HG03460 (cell line): Measurements from ENCODE around the gene CNTNAP4.

Experiments used
- ATAC-seq: cut with Tn5 transposase; IDR thresholded peaks from one replicate; pipeline ENCODE4 v1.9.1; 2021; ENCODE audit not compliant: unreplicated experiment

The CNTNAP4 gene

DNA sequence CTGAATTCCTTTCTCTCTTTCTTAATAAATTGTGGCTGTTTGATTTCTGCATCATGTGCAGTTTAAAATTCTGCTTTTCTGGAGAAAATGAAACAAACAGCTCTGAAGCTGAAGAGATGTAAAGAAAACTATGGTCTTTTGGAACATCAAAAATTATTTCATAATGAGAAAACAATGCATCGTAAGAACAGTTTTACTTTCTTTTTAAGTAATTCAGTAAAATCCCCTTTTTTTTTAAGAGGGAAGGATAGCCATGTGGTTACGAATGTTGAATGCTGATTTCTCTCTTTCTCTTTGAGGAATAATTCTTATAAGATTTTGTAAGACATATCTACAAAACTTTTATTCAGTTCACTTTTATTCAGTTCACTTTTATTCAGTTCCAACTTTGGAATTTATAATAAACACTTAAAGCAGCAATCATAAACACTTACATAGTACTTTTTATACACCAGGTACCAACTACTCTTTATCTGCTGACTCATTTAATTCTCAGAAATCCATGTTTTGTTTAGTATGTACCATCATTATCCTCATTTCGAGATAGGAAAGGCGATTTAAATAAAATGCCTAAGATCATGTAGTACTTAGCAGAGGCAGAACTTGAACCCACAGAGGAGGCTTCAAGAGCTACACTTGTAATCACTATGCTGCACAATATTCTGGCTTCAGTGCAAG lies 26.6 kb downstream of the CNTNAP4 start:
- ATAC-seq: no peak

DNA sequence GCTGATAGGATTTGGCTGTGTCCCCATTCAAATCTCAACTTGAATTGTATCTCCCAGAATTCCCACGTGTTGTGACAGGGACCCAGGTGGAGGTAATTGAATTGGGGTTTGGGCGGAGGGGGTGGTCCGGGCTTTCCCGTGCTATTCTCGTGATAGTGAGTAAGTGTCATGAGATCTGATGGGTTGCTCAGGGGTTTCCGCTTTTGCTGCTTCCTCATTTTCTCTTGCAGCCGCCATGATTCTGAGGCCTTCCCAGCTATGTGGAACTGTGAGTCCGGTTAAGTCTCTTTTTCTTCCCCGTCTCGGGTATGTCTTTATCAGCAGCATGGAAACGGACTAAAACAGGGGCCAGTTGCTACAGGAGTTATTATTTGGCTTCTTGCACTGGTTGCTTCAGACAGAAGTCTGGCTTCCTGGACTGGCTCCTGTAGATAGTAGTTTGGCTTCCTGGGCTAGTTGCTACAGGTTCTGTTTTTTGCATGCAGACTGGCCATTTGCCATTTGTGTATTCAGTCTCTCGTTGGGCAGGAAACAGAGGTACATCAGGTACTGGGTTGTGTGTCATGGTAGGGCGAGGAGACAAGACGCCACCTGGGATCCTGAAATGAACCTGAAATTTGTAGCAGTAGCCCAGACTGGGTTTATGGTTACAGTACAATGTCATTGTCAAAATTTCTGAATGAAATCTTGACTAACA lies 32.6 kb downstream of the CNTNAP4 start:
- no peak for ATAC-seq

DNA sequence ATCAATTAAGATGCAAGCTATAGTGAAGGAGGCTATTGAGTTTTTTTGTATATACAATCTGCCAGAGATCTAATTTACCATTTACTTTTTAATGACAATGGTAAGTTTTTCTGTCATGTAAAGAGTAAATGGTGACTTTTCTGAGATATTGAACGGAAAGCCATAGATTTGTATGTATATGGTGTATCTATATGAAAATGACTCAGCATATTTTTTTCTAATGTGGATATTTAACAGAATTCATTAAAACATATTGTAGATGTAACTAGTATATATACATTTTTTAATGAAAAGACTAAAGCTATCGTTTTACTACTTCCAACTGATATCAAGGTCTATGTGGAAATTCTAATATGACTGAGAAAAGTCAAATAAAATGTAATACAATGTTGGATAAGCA lies 34.1 kb downstream of the CNTNAP4 start:
- no peak for ATAC-seq

DNA sequence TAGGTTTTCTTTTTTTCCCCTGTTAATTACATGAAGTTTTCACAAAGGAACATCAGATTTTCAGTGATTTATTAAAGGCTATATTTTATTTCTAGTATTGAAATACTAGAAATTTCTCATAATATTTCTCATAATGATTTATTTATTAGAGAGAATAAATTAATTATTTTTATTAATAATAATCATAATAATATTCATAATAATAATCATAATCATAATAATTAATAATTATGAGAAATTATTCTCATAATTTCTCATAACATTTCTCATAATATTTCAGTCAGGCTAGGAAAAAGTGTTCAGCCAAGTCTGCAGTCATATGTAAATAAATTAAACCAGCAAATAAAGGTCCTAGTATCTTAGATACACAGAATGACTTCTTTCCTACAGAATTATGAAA lies 41.4 kb downstream of the CNTNAP4 start:
- ATAC-seq: no peak

DNA sequence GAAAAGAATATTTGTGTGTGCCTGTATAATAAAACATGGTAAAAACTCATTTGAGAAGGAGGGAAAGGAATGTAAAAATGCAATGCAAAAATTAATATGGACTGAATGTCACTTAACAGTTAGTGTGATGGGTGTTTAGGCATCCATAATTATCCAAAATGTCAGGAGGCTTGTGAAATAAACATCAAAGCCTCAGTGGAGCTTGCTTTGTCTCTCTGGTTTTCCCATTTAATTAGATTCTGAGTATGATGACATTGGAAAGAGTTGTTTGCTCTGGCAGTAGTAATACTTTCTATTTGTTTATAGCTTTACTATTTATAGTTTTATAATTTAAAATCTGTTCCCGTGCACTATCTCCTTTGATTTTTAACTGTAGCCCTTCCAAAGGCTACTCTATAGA lies 51.9 kb downstream of the CNTNAP4 start:
- no peak for ATAC-seq

DNA sequence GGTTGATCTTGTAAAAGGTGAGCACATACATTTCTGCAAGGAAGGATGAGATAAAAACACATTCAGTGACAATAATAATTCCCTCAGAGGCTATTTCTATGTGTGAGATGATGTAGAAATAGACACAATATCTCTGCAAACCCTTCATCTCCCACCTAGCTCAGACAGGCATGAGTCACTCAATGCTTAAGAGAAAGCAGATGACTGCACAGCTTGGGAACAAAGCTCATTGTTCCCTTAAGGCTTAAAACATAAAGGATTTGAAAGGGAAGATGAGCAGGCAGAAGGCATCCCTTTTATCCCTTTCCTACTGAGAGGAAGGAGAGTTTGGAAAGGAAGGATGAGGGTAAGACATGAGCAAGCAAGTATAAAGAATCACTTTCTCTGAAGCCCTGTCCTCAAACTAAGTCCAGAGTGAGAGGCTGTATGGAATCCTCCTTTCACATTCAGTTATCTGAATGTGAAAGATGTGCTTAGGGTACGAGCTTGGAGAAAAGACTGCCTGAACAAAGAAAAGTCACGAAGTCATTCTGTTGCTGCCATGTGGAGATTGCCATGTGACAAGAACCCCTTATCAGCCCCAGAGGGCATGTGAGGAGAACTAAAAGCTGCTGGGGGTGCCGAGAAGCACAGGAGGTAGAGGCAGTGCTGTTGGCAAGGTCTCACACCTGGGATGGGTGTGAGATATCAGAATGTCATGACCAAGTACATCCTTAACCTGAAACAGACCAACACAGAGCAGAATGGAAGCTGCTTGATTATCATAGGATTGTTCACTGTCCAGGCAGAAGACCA lies 58.2 kb downstream of the CNTNAP4 start:
- no peak for ATAC-seq

DNA sequence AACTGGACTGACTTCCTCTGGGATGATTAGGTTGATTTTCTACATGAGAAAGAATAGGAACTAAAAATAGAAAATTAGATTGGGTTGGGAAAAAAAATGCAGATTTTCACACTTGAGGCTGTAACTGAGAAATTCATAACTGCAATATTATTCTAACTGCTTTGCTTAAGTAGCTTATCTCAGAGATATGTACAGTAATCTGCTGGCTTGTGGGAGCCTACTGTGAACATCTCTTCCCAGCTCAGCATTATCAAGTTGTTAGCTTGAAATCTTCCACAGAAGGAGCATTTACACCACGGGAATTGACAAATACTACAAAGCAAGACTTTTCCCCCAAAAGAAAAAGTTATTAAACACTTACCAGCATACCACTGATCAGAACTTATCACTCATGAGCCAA lies 58.9 kb downstream of the CNTNAP4 start:
- ATAC-seq: no peak

DNA sequence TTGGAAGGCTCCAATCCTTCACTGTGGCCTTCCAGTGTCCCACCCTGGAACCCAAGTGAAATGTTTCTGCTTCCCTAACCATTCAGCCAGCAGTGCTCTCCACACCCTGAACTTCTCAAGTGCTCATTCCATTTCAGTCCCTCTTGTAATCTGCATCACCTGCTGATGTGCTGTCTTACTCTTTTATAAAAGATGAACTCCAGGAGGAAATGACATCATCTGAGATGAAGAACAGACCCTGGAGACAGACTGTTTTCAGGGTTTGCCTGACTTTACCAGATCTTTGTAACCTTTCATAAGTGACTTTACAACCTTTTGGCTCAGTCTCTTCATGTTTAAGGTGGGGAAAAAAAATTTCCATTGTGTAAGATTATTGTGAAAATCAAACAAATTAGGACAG lies 61.3 kb downstream of the CNTNAP4 start:
- no peak for ATAC-seq

DNA sequence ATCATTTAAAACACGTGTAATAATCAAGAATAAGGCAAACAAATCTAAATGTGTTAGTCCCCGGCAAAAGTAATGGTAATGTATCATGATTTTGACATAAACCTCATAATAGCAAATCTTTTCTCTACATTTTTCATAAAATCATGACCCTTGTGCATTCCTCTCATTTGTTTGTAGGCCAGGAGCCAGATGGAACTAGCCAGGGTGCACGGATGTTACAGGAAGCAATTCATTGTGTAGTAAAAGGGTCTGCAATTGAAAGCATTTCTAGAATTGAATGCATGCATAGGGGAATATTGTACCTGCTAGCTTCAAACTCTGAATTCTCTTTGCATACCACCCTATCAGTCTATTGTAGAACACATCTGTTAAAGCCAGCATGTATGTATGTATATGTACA lies 66.6 kb downstream of the CNTNAP4 start:
- no peak for ATAC-seq

DNA sequence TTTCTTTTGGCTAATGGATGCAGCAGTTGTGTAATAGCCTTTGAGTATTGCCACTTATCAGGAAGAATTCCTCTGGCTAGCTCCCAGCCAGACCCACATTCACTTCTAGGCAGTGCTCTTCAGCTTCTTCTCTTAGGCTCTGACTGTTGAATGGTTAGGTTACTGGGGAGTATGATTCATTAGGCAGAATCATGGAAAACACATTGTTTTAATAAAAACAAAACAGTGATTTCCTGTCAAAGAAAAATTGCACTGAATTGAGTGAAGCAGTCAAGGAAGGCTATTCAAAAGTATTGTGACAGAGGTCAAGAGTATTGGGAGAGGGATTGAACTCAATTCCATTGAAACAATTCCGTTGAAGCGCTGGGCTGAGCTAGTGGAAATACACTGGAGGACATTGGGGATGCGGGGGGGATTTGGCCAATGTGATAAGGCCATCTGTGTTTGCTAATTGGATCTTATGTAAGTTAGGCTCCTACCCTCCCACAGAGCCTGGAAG lies 68.0 kb downstream of the CNTNAP4 start:
- ATAC-seq: no peak

DNA sequence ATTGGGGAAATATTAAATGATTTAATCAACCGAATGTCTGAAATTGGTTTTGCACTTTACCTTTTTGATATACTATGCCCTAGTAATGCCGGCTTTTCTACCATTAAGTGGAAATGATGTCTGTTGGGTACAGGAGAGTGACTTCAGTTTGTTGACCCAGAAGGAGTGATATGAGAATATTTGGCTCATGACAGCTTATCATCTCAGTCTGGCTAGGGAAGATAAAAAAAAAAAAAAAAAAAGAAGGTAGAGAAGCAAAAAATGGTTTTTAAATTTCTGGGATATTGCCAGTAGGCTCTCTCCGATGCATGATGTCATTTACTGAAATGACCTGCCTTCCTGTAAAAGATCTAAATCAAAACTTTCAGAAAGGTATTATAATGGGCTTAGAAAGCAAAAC lies 69.0 kb downstream of the CNTNAP4 start:
- no peak for ATAC-seq

DNA sequence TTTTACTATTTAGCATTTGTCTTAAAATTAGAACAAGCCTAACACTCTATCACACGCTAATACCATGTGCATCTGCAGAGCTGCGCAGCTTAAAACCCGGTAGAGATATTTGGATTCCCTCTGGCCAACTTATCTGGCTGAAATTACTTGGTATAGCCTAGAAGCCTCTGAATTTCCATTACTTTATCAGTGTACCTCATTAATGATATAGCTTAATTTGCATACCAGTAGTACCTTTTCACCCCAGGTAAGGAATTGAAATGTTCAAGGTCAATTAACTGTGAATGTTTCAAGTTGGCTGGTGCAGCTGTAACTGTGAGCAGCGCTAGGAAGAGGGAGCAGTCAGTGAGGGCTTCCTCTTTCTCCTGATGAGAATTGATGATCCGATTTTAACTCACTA lies 74.2 kb downstream of the CNTNAP4 start:
- no peak for ATAC-seq

DNA sequence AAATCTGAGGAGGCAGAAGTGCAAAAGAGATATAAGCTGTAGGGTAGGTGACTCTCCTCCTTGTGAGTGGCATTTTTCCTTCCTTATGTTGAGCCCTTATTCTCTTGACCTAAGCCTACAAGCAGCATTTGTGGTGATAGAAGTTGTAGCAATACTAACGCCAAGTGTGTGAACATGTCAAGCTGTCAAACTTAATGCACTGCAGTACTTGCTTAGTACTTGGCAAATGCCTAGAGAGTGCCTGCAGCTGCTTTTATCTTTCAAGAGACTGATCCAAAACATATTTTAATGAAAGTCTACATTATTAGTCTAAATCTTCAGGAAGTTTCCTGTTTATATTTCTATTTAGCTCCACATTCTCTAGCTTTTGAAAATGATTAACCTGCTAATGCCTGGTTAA lies 83.2 kb downstream of the CNTNAP4 start:
- no peak for ATAC-seq

DNA sequence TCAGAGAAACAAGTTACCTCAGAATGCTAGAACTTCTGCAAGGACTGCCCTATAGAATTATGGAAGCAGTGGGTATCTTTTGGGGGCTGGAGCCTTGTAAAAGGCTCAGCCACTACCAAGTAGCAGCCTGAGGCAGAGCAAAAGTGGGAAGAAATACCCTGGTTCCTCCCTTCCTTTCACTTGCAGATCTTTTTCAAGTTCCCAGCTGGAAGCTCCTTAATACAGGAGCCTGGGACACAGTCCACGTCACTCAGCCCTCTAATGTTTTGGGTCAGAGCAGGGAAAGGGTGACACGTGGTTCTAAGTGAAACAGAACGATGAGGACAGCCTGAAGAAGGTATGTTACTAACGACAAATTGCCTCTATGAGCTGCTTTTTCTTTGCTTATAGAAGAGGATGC lies 93.1 kb downstream of the CNTNAP4 start:
- no peak for ATAC-seq

DNA sequence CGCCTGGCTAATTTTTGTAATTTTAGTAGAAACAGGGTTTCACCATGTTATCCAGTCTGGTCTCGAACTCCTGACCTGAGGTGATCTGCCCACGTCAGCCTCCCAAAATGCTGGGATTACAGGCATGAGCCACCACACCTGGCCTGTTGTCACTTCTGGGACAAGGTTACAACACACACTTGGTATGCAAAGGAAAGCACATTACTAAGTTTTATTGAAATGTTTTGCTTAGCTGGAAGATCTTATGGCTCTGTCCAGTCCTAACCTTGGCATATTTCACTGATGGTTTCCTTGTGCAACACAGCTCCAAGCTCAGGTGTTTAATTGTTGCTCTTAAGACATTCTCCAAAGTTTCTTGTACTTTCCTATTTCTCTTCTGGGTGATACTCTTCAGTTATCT lies 94.2 kb downstream of the CNTNAP4 start:
- ATAC-seq: no peak

DNA sequence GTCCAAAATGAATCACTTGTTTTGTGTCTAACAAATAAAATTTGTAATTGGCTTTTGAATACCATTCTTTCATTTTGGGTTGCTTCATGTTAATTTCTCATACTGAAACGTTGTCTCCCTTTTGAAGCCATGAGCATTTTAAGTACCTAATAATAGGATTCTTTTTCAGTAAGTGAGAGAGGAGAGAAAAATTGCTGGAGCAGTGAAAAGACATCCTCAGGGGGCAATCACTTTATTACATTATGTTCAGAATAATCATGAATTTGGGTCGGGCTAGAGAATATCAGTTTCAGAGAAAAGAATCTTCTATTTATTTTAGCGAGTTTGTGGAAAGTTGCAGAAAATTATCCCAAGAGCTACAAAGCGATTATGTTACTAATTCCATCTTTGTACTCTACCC lies 96.8 kb downstream of the CNTNAP4 start:
- no peak for ATAC-seq

DNA sequence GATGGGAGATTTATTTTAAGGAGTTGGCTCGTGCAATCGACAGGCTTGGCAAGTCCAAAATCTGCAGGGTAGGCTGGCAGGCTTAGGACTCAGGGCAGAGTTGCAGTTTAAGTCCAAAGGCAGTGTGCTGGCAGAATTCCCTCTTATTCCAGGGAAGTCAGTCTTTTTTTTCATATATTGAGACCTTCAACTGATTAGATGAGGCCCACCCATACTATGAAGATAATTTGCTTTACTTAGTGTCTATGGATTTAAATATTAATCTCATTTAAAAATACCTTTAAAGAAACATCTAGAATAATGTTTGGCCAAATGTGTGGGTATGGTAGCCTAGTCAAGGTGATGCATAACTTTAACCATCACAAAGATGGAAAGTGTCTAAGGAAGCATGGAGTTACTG lies 99.8 kb downstream of the CNTNAP4 start:
- no peak for ATAC-seq

DNA sequence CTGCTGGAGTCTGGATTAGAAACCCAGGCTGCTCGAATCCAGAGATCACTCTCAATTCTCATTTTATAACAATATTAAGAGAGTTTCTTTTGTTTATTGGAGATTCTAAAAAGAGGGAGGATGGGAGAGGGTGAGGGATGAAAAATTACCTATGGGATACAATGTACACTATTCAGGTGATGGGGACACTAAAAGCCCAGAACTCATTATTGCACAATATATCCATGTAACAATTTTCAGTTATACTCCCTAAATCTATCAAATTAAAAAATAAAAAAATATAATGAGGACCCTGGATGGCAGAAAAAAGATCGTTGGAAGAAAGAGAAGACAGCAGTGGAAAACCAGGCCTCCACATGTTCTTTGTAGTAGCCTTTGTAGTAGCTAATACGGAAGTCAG lies 100.8 kb downstream of the CNTNAP4 start:
- ATAC-seq: no peak

DNA sequence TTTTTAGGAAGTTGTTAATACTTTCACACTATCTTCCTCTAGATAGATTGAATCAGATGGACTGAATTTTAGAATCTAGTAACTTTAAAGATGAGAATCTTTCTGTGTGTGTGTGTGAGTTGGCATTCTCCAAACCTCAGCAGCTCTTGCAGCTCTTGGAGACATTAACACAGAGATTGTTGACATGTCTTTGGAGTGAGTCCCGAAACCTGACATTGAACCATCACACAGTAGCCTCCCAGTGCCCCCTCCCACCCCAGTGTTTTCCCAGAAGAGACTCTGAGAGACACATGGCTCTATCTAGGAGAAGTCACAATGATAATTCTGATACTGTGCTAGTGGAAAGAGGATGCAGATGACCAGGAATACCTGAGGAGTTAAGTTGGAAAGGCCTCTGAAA lies 103.9 kb downstream of the CNTNAP4 start:
- ATAC-seq: no peak

DNA sequence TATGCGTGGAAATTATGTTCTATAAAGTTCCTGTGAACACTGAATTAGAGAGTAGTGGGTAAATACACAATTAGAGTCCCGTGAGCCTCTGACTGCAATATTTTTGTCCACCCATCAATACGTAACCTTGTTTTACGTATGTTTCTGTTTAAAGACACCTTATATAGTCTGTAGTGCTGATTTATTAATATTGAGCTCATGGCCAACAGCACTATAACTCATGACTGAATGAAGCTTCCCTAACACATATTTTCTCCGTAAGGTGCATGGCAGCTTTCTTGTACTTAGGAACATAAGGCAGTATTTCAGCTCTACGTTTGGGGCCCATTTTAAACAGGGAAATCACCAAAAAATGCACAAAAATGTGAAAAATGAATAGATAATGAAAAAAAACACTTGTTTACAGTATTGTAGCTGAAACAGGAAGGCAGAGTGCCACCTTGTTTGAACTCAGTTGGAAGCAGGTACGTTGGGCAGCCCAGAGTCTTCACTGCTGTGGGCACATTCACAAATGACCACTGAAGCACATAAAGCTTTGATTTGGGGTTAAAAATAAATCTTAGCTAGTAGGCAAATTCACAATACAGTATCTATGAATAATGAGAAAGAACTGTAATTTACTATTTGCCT lies 108.5 kb downstream of the CNTNAP4 start:
- no peak for ATAC-seq

DNA sequence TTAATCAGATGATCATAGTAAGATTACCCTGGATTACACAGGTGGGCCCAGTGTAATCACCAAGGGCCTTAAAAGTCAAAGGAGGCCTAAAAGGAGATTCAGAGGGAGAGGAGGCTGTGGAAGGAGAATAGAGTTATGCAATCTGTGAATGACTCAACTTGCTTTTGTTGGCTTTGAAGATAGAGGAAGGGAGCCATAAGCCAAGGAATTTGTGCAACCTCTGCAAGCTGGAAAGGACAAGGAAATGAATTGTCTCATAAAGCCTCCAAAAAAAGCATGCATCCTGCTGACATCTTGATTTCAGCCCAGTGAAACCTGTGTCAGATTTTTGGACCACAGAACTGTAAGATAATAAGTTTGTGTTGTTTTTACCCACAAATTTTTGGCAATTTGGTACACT lies 109.6 kb downstream of the CNTNAP4 start:
- no peak for ATAC-seq

DNA sequence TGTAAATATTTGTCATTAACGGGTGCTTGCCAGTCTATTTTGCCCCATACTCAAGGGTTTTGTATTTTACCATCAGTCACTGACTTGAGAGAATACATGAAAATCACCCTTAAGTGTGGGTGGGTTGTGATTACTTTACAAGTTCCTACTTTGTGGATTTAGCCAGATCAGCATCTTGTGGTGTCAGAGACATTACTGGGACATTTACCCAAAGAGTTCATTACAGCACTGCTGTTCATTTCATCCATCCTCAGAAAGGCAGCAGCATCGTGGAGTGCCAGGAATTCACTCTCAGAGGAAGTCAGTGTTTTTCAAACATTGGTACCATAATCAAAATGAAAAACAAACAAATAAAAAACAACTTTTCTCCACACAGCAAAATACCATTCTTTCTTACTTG lies 110.8 kb downstream of the CNTNAP4 start:
- no peak for ATAC-seq
